GM20431 (cell line): ENCODE results near the gene APPL2.

Experiments
- in situ Hi-C: fragments of 300-500 bp; cut with MseI, MboI; formaldehyde crosslinking; loops from one replicate; pipeline ENCODE4 v1.15.0; 2020; ENCODE audit warnings: low sequenced_read_pairs; ENCODE audit not compliant: unreplicated experiment

APPL2 gene

GRCh38 chr12:105235732-105236476, at the start of gene APPL2:
Gene APPL2 (minus strand): TSS chr12:105236174. CDS start chr12:105236012, 162 bp downstream.
- in situ Hi-C loops: no loop called here

- in situ Hi-C loops: no loop called here
These were observed 49.4 kb upstream of the APPL2 start for GRCh38 chr12:105285378-105285777.

GRCh38 chr12:105281694-105282049, 45.7 kb upstream of the APPL2 start:
- in situ Hi-C loops: no loop called here

- in situ Hi-C loops: no loop called here
These were observed 45.2 kb upstream of the APPL2 start for GRCh38 chr12:105280966-105281693.

- in situ Hi-C loops: loop anchor here (10.0 kb wide), 1 partner anchor 105 kb away; no protein-coding TSS in a partner anchor
These were observed 43.6 kb upstream of the APPL2 start for GRCh38 chr12:105279460-105280056.

- in situ Hi-C loops: loop anchor here (10.0 kb wide), 1 partner anchor 107 kb away; no protein-coding TSS in a partner anchor
These were observed 42.2 kb upstream of the APPL2 start for GRCh38 chr12:105278043-105278697.

- in situ Hi-C loops: loop anchor here (10.0 kb wide), 1 partner anchor 109 kb away; no protein-coding TSS in a partner anchor
These were observed 40.2 kb upstream of the APPL2 start for GRCh38 chr12:105275997-105276733.

GRCh38 chr12:105274571-105274970, 38.6 kb upstream of the APPL2 start:
- in situ Hi-C loops: loop anchor here (10.0 kb wide), 1 partner anchor 110 kb away; no protein-coding TSS in a partner anchor

GRCh38 chr12:105273601-105274000, 37.6 kb upstream of the APPL2 start:
- in situ Hi-C loops: loop anchor here (10.0 kb wide), 1 partner anchor 111 kb away; no protein-coding TSS in a partner anchor

GRCh38 chr12:105272814-105273416, 36.9 kb upstream of the APPL2 start:
- in situ Hi-C loops: loop anchor here (10.0 kb wide), 1 partner anchor 112 kb away; no protein-coding TSS in a partner anchor

- in situ Hi-C loops: loop anchor here (10.0 kb wide), 1 partner anchor 113 kb away; no protein-coding TSS in a partner anchor
These were observed 36.2 kb upstream of the APPL2 start for GRCh38 chr12:105272152-105272551.

- in situ Hi-C loops: loop anchor here (10.0 kb wide), 1 partner anchor 113 kb away; no protein-coding TSS in a partner anchor
These were observed 35.4 kb upstream of the APPL2 start for GRCh38 chr12:105271364-105271763.

GRCh38 chr12:105270671-105271255, 34.8 kb upstream of the APPL2 start:
- in situ Hi-C loops: loop anchor here (10.0 kb wide), 1 partner anchor 114 kb away; no protein-coding TSS in a partner anchor

- in situ Hi-C loops: no loop called here
These were observed 31.7 kb upstream of the APPL2 start for GRCh38 chr12:105267711-105268110.

- in situ Hi-C loops: no loop called here
These were observed 28.8 kb upstream of the APPL2 start for GRCh38 chr12:105264771-105265170.

GRCh38 chr12:105262461-105263184, 26.6 kb upstream of the APPL2 start:
- in situ Hi-C loops: no loop called here

- in situ Hi-C loops: no loop called here
These were observed 25.0 kb upstream of the APPL2 start for GRCh38 chr12:105261010-105261409.

- in situ Hi-C loops: no loop called here
These were observed 23.3 kb upstream of the APPL2 start for GRCh38 chr12:105259226-105259625.
